ENCODE results near the gene ABT1. TPM values are rescaled to one million over a fixed set of nuclear protein-coding genes. Genes with fewer than 3 reads are reported as not detected.

The ABT1 gene
- total RNA-seq, 2 experiments from 2014 or later, result 26.3 to 26.8 TPM

- DNase-seq, result no peak
- Mint-ChIP-seq H3K9me3 (peaks cover 7% of the 10 kb centered on the region), H3K4me1 (peaks cover 21% of the 10 kb centered on the region), H3K27me3 (peaks cover 32% of the 10 kb centered on the region), H3K36me3 (ENCODE audit: low read depth) (peaks cover 11% of the 10 kb centered on the region), H3K4me3 (peak overlapping the region; percentile 82), H3K27ac (no peak overlapping the region)
- POLR2A ChIA-PET, result interaction anchor here (1.3 to 1.7 kb wide), 2 partner anchors 40 to 569 kb away, joined by 3 to 4 read pairs; partner anchors contain the start of gene HMGN4
- CTCF ChIA-PET, result interaction anchor here (0.9 to 6.5 kb wide), 3 partner anchors 12 to 552 kb away, joined by 3 to 43 read pairs (median 7); partner anchors contain the start of gene ABT1
These were observed 19.1 kb upstream of the ABT1 start for GRCh38 chr6:26577720-26578072.

- peaks cover 7% of the 10 kb centered on the region for H3K9me3 Mint-ChIP-seq
- H3K36me3 Mint-ChIP-seq (ENCODE audit: low read depth), result peaks cover 11% of the 10 kb centered on the region
- no peak overlapping the region for H3K27ac Mint-ChIP-seq
- H3K4me3 Mint-ChIP-seq, result peak overlapping the region; percentile 16
- DNase-seq, result no peak
- POLR2A ChIA-PET, result interaction anchor here (0.6 to 1.7 kb wide), 3 partner anchors 8 to 243 kb away, joined by 3 to 4 read pairs (median 3); partner anchors contain the start of gene HMGN4
- CTCF ChIA-PET, result interaction anchor here (0.9 to 6.5 kb wide), 2 partner anchors 17 to 552 kb away, joined by 3 to 43 read pairs; partner anchors contain the start of gene ABT1
- H3K4me1 Mint-ChIP-seq, result peaks cover 20% of the 10 kb centered on the region
- H3K27me3 Mint-ChIP-seq, result peaks cover 38% of the 10 kb centered on the region
These were observed 18.5 kb upstream of the ABT1 start for GRCh38 chr6:26578279-26578678.

- DNase-seq, result no peak
- Mint-ChIP-seq H3K36me3 (ENCODE audit: low read depth) (peaks cover 11% of the 10 kb centered on the region), H3K9me3 (peaks cover 7% of the 10 kb centered on the region), H3K27me3 (peaks cover 42% of the 10 kb centered on the region), H3K4me3 (peak overlapping the region; percentile 17), H3K4me1 (peaks cover 19% of the 10 kb centered on the region), H3K27ac (peak overlapping the region; percentile 17)
- CTCF ChIA-PET, result interaction anchor here (6.5 kb wide), 1 partner anchor 17 kb away, joined by 43 read pairs; the partner anchor contains the start of gene ABT1
- POLR2A ChIA-PET, result interaction anchor here (0.6 to 1.7 kb wide), 3 partner anchors 9 to 244 kb away, joined by 3 to 5 read pairs (median 3); no protein-coding TSS in a partner anchor
These were observed 18.0 kb upstream of the ABT1 start for GRCh38 chr6:26578741-26579140.

GRCh38 chr6:26581164-26581915, 15.4 kb upstream of the ABT1 start:
- Mint-ChIP-seq H3K4me1 (peaks cover 14% of the 10 kb centered on the region), H3K4me3 (no peak overlapping the region), H3K27me3 (peaks cover 61% of the 10 kb centered on the region), H3K36me3 (ENCODE audit: low read depth) (peaks cover 11% of the 10 kb centered on the region), H3K27ac (no peak overlapping the region), H3K9me3 (peaks cover 7% of the 10 kb centered on the region)
- DNase-seq, result no peak
- ChIA-PET CTCF (interaction anchor here (2.3 kb wide), 1 partner anchor 14 kb away, joined by 8 read pairs; no protein-coding TSS in a partner anchor), POLR2A (no interaction called here)

GRCh38 chr6:26588965-26589364, 7.8 kb upstream of the ABT1 start:
- ChIA-PET POLR2A (no interaction called here), CTCF (interaction anchor here (1.2 kb wide), 1 partner anchor 12 kb away, joined by 7 read pairs; no protein-coding TSS in a partner anchor)
- Mint-ChIP-seq H3K4me3 (no peak overlapping the region), H3K36me3 (ENCODE audit: low read depth) (no peaks in the 10 kb centered on the region), H3K9me3 (no peaks in the 10 kb centered on the region), H3K4me1 (peaks cover 5% of the 10 kb centered on the region), H3K27ac (no peak overlapping the region), H3K27me3 (peaks cover 57% of the 10 kb centered on the region)
- DNase-seq, result no peak

GRCh38 chr6:26592649-26593048, 4.1 kb upstream of the ABT1 start:
- no peaks in the 10 kb centered on the region for H3K9me3 Mint-ChIP-seq
- peaks cover under 1% of the 10 kb centered on the region for H3K36me3 Mint-ChIP-seq (ENCODE audit: low read depth)
- no peak overlapping the region for H3K27ac Mint-ChIP-seq
- POLR2A ChIA-PET, result interaction anchor here (2.4 kb wide), 1 partner anchor 9 kb away, joined by 8 read pairs; no protein-coding TSS in a partner anchor
- DNase-seq, result no peak
- peaks cover 16% of the 10 kb centered on the region for H3K4me1 Mint-ChIP-seq
- H3K4me3 Mint-ChIP-seq, result no peak overlapping the region
- CTCF ChIA-PET, result interaction anchor here (0.9 to 1.5 kb wide), 3 partner anchors 20 to 253 kb away, joined by 3 to 4 read pairs (median 4); no protein-coding TSS in a partner anchor
- peaks cover 47% of the 10 kb centered on the region for H3K27me3 Mint-ChIP-seq

GRCh38 chr6:26593278-26594130, 3.2 kb upstream of the ABT1 start:
- DNase-seq, result no peak
- peaks cover 9% of the 10 kb centered on the region for H3K36me3 Mint-ChIP-seq (ENCODE audit: low read depth)
- ChIA-PET POLR2A (interaction anchor here (0.9 to 2.4 kb wide), 2 partner anchors 10 to 17 kb away, joined by 3 to 8 read pairs; no protein-coding TSS in a partner anchor), CTCF (interaction anchor here (0.5 to 2.2 kb wide), 4 partner anchors 22 to 285 kb away, joined by 3 to 6 read pairs (median 4); no protein-coding TSS in a partner anchor)
- peaks cover 47% of the 10 kb centered on the region for H3K27me3 Mint-ChIP-seq
- no peak overlapping the region for H3K27ac Mint-ChIP-seq
- peaks cover 25% of the 10 kb centered on the region for H3K4me1 Mint-ChIP-seq
- no peak overlapping the region for H3K4me3 Mint-ChIP-seq
- no peaks in the 10 kb centered on the region for H3K9me3 Mint-ChIP-seq

GRCh38 chr6:26594131-26594498, 2.6 kb upstream of the ABT1 start:
- Mint-ChIP-seq H3K27ac (no peak overlapping the region), H3K4me3 (no peak overlapping the region), H3K27me3 (peaks cover 47% of the 10 kb centered on the region), H3K9me3 (no peaks in the 10 kb centered on the region), H3K4me1 (peaks cover 28% of the 10 kb centered on the region), H3K36me3 (ENCODE audit: low read depth) (peaks cover 13% of the 10 kb centered on the region)
- ChIA-PET POLR2A (interaction anchor here (0.9 to 2.4 kb wide), 2 partner anchors 11 to 17 kb away, joined by 3 to 8 read pairs; no protein-coding TSS in a partner anchor), CTCF (interaction anchor here (0.9 to 2.5 kb wide), 5 partner anchors 9 to 285 kb away, joined by 4 to 40 read pairs (median 6); no protein-coding TSS in a partner anchor)
- no peak for DNase-seq

GRCh38 chr6:26594730-26595632, 1.8 kb upstream of the ABT1 start:
- ChIA-PET POLR2A (interaction anchor here (0.7 to 2.0 kb wide), 16 partner anchors 15 to 552 kb away, joined by 3 to 10 read pairs (median 4); a partner anchor contains a TSS), CTCF (interaction anchor here (0.6 to 2.5 kb wide), 39 partner anchors 7 to 1214 kb away, joined by 3 to 43 read pairs (median 4); partner anchors contain the start of genes HMGN4 and ZNF184)
- Mint-ChIP-seq H3K9me3 (no peaks in the 10 kb centered on the region), H3K27ac (no peak overlapping the region), H3K36me3 (ENCODE audit: low read depth) (peaks cover 22% of the 10 kb centered on the region), H3K4me1 (peaks cover 35% of the 10 kb centered on the region), H3K4me3 (no peak overlapping the region), H3K27me3 (peaks cover 41% of the 10 kb centered on the region)
- peak; percentile 35 for DNase-seq

- Mint-ChIP-seq H3K9me3 (no peaks in the 10 kb centered on the region), H3K36me3 (ENCODE audit: low read depth) (peaks cover 25% of the 10 kb centered on the region), H3K4me1 (peaks cover 37% of the 10 kb centered on the region)
These were observed 984 bp upstream of the ABT1 start for GRCh38 chr6:26595669-26596269.

GRCh38 chr6:26597389-26597766, 625 bp downstream of the ABT1 start:
- Mint-ChIP-seq H3K27ac (no peak overlapping the region), H3K36me3 (ENCODE audit: low read depth) (peaks cover 25% of the 10 kb centered on the region), H3K27me3 (peaks cover 24% of the 10 kb centered on the region), H3K4me1 (peaks cover 37% of the 10 kb centered on the region), H3K4me3 (no peak overlapping the region), H3K9me3 (no peaks in the 10 kb centered on the region)
- ChIA-PET CTCF (interaction anchor here (0.6 kb wide), 1 partner anchor 1200 kb away, joined by 3 read pairs; no protein-coding TSS in a partner anchor), POLR2A (interaction anchor here (1.0 kb wide), 1 partner anchor 326 kb away, joined by 3 read pairs; a partner anchor contains a TSS)
- DNase-seq, result no peak

More at GRCh38 chr6:26595669-26596269, 984 bp upstream of the ABT1 start:
- peaks cover 38% of the 10 kb centered on the region for H3K27me3 Mint-ChIP-seq
- ChIA-PET CTCF (interaction anchor here (0.6 to 2.5 kb wide), 41 partner anchors 8 to 1213 kb away, joined by 3 to 43 read pairs (median 4); partner anchors contain the start of genes HMGN4 and ZNF184), POLR2A (interaction anchor here (0.7 to 2.0 kb wide), 15 partner anchors 16 to 551 kb away, joined by 3 to 10 read pairs (median 4); a partner anchor contains a TSS)
- peak; percentile 88 for DNase-seq
- H3K4me3 Mint-ChIP-seq, result no peak overlapping the region
- H3K27ac Mint-ChIP-seq, result no peak overlapping the region

All from activated CD4-positive, alpha-beta memory T cell treated with anti-CD3 and anti-CD28 coated beads, Interleukin-2, amount 10 ng/mL, durations not matched to agents 7 days and 5 days (primary cell).